AG09319 (cell line): Measurements from ENCODE around the gene ITGAD.

ENCODE experiments used
- DNase-seq: peaks from one replicate; pipeline ENCODE4 v3.0.0-alpha.2; 2010; ENCODE audit warnings: low read depth; ENCODE audit errors: extremely low read depth
- TF ChIP-seq, protein P1 (sequence below): IDR thresholded peaks from 2 replicates; pipeline ENCODE4 v1.5.1; 2011; ENCODE audit warnings: low read depth, mild to moderate bottlenecking, inconsistent platforms, low read length, moderate library complexity

ITGAD gene

DNA sequence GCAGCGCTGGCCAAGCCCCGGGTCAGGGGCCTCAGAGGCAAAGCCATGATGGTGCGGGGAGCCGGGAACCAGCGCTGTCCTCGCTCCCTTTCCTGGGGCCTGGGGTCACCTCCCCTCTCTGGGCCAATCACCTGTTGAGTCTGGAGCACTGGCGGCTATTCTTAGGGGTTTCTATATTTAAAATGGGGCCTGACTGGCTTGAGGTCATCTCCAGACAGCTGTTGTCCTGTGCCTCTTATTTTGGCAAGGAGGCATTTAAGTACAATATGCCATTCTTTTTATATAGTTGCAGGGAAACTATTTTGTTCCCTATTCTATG lies 35.1 kb downstream of the ITGAD start, which contains the start of gene COX6A2:
Gene COX6A2, minus strand, starts transcription at position 82 of the 319 bp plus-strand sequence. Its CDS starts 35 bp downstream, at position 47.
- DNase-seq = no peak
- TF ChIP-seq, protein P1, sequence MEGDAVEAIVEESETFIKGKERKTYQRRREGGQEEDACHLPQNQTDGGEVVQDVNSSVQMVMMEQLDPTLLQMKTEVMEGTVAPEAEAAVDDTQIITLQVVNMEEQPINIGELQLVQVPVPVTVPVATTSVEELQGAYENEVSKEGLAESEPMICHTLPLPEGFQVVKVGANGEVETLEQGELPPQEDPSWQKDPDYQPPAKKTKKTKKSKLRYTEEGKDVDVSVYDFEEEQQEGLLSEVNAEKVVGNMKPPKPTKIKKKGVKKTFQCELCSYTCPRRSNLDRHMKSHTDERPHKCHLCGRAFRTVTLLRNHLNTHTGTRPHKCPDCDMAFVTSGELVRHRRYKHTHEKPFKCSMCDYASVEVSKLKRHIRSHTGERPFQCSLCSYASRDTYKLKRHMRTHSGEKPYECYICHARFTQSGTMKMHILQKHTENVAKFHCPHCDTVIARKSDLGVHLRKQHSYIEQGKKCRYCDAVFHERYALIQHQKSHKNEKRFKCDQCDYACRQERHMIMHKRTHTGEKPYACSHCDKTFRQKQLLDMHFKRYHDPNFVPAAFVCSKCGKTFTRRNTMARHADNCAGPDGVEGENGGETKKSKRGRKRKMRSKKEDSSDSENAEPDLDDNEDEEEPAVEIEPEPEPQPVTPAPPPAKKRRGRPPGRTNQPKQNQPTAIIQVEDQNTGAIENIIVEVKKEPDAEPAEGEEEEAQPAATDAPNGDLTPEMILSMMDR = no peak

DNA sequence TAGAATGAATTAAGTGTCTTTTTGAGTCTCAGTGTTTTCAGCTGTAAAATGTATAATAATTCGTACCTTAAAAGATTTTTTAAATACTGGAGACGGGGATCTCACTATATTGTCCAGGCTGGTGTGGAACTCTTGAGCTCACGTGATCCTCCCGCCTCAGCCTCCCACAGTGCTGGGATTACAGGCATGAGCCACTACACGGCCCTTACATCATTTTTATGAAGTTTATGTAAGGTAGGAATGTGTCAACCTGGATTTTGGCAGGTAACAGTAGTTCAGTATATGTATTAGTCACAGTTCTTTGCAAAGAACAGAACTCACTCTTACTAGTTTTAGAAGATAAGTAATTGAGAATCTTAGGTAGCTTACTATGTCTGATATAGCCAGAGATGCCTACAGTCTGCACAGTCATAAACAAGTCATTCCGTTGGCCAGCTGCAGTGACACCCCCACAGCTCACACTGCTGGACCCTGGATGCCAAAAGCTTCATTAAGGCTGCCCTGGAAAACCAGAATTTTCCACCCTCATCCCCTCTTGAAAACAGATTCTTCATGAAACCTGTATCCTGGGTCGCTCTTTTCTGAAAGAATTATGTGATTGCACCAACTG lies 35.6 kb downstream of the ITGAD start:
- TF ChIP-seq, protein P1 = no peak
- DNase-seq = no peak

DNA sequence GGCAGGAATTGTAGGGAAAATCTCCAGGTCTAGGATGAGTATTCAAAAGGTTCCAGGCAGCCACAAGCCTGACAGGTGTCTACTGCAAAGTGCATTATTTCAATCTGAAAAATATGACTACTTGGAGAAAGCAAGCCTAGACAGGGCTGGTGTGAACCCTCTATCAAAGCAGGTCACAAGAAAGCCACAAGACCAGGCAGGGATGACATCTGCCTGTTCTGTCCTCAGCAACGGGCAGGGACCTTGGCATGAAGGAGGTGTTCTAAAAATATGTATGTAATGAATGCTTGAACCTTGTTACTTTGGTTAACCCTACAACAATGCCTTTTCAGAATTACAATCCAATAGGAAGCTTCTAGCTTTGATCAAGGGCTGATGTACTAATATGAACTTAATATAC lies 36.2 kb downstream of the ITGAD start:
- TF ChIP-seq, protein P1 = no peak
- DNase-seq = no peak

DNA sequence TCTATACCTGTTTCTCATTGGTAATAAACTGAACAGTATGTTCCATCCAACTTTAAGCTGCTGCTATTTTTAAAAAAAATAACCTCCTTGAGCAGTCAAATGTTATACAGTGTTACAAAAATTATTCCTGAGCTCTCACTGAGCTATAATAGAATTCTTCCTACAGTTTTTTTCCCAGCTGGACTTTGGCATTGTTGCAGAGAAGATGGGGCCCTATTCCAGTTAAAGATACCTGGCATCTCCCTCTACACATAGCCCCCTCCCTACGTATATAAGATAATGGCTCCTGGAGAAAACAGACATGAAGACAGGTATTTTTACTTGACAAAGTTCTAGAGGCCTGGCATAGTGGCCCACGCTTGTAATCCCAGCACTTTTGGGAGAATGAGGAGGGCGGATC lies 36.7 kb downstream of the ITGAD start:
- DNase-seq = no peak
- TF ChIP-seq, protein P1 = no peak

DNA sequence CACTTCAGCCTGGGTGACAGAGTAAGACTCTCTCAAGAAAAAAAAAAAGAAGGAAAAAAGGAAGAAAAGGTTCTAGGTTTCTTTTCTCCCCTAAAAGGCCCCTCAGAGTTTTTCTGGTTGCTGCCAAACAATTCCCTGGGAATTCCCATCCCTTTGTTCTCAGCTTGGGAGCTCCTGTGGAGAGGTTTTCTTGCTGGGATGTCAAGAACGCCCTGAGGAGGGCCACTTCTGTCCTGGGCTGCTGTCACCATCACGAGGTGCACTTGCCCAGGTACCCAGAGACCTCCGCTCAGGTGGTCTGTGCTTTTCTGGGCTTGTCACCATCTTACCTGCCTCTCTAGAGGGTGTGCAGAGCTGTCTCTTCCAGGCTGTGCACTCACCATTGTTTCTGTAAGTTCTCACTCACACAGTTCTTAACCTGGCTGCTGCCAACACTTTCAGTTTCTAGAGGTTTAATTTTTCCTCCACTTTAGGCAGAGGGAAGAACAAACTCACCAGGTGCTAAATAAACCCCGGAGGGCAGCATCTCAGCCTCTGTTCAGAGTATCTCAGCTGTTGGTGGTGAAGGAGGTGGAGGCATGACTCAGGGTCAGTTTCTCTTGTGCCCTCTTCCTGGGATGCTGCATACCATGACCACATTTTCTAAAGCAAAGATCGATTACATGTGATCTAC lies 37.4 kb downstream of the ITGAD start:
- DNase-seq = no peak
- TF ChIP-seq, protein P1 = no peak

DNA sequence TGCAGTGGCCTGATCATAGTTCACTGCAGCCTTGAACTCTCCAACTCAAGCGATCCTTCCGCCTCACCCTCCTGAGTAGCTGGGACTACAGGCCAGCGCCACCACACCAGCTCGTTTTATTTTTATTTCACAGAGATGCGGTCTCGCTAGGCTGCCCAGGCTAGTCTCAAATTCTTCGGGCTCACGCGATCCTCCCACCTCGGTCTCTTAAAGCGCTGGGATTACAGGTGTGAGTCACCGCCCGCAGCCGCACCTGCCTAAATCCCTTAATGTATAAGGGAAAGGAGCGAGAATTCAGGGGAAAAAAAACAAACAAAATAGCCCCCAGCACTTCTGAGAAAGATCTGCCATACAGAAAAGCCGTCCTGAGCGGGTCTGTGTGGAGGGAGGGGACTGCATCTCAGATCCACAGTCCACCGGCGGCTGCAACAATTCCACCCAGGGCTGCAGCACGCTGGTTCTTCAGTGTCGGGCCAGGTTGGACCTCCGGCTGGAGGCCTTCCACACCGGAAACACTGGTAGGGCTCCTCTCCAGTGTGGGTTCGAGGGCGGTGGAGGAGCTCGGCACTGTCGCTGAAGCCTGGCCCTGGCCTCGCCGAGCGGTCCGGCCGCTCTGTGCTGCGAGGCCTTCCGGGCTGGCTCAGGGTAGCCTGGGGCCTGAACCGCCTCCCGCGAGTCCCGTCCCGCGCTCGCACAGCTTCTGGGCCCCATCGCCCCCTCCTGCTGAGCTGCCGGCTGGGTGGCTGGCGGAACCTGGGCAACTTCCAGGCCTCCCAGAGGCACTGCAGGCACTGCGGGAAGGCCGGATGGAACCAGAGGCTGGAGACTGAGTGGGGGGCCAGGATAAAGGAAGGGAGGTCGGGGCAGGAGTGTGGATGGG lies 42.4 kb downstream of the ITGAD start:
- TF ChIP-seq, protein P1 = no peak
- no peak for DNase-seq
